PC-9 (cell line): ENCODE data around the gene TCF20. TPM values are rescaled to one million over a fixed set of nuclear protein-coding genes. Genes with fewer than 3 reads are reported as not detected.

Experiments used
- BruUV-seq: library from RNA; stranded (reverse); fragments of 400-500 nt; replicated peaks from 2 replicates; lab custom pipeline; 2021; lab: Mats Ljungman, UMichigan
- CTCF ChIA-PET: fragments of 300-600 bp; sonication (Branson Sonifier 250); formaldehyde crosslinking; loops from one replicate; lab custom pipeline; 2022; ENCODE audit warnings: antibody characterized with exemption; lab: Charles Lee
- POLR2A ChIA-PET: fragments of 300-600 bp; sonication (Branson Sonifier 250); formaldehyde crosslinking; loops from one replicate; lab custom pipeline; 2022; ENCODE audit warnings: antibody characterized with exemption; ENCODE audit not compliant: unreplicated experiment; lab: Charles Lee
- DNase-seq, 2 experiments: peaks; one replicate each; pipeline versions ENCODE4 v3.0.0 to v3.0.0-alpha.2; 2015 to 2022; ENCODE audit warnings: mixed read lengths in 1 of 2
- H2AFZ ChIP-seq: fragments of 200-600 bp; sonication (generic); 2 replicates; pipeline ENCODE4 v1.8.1; 2017; ENCODE audit warnings: antibody characterized with exemption
- H3F3A ChIP-seq: fragments of 200-600 bp; sonication (generic); 2 replicates; pipeline ENCODE4 v1.8.1; 2017; ENCODE audit warnings: antibody characterized with exemption, mild to moderate bottlenecking, low read depth; ENCODE audit not compliant: insufficient read depth
- H3K27ac ChIP-seq: fragments of 200-600 bp; sonication (generic); 2 replicates; pipeline ENCODE4 v1.6.1; 2016; ENCODE audit warnings: mixed run types
- H3K27me3 ChIP-seq: fragments of 200-600 bp; sonication (generic); 2 replicates; pipeline ENCODE4 v1.6.1; 2016; ENCODE audit warnings: low read depth, mixed run types; ENCODE audit not compliant: insufficient read depth
- H3K36me3 ChIP-seq: fragments of 200-600 bp; sonication (generic); 2 replicates; pipeline ENCODE4 v1.6.1; 2016; ENCODE audit warnings: low read depth, mixed run types
- H3K4me1 ChIP-seq: fragments of 200-600 bp; sonication (generic); replicated peaks from 2 replicates; pipeline ENCODE4 v1.6.1; 2016; ENCODE audit warnings: mixed run types; ENCODE audit not compliant: insufficient read depth
- H3K4me2 ChIP-seq: fragments of 200-600 bp; sonication (generic); 2 replicates; pipeline ENCODE4 v1.6.1; 2017; ENCODE audit warnings: mixed run types
- H3K4me3 ChIP-seq: fragments of 200-600 bp; sonication (generic); 2 replicates; pipeline ENCODE4 v1.6.1; 2016; ENCODE audit warnings: mixed run types
- H3K79me2 ChIP-seq: fragments of 200-600 bp; sonication (generic); 2 replicates; pipeline ENCODE4 v1.6.1; 2017; ENCODE audit warnings: low read depth, mixed run types
- H3K9me2 ChIP-seq: fragments of 200-600 bp; sonication (generic); 2 replicates; pipeline ENCODE4 v1.8.1; 2017; ENCODE audit warnings: mild to moderate bottlenecking; ENCODE audit not compliant: insufficient read depth
- H3K9me3 ChIP-seq: fragments of 200-600 bp; sonication (generic); 2 replicates; pipeline ENCODE4 v1.8.1; 2016; ENCODE audit warnings: low read depth; ENCODE audit not compliant: insufficient read depth
- H4K20me1 ChIP-seq: fragments of 200-600 bp; sonication (generic); 2 replicates; pipeline ENCODE4 v1.8.1; 2017; ENCODE audit not compliant: insufficient read depth
- EZH2 ChIP-seq: fragments of 200-600 bp; sonication (generic); IDR thresholded peaks from 2 replicates; pipeline ENCODE4 v1.8.0; 2017; ENCODE audit warnings: antibody characterized with exemption, low read depth
- intact Hi-C: fragments of 100-400 bp; cut with micrococcal nuclease; formaldehyde crosslinking; loops from one replicate; pipeline ENCODE4 v1.10.0; 2022; ENCODE audit not compliant: unreplicated experiment
- total RNA-seq: library from RNA; stranded (reverse); gene quantifications from 2 replicates; pipeline ENCODE4 v1.2.3, GENCODE V29; 2021
- TF ChIP-seq, protein P1 (sequence below): fragments of 200-600 bp; sonication (generic); conservative IDR thresholded peaks from 2 replicates; pipeline ENCODE4 v1.6.1; 2017; ENCODE audit warnings: mixed run types, antibody characterized with exemption, mild to moderate bottlenecking, moderate library complexity

The TCF20 gene
- total RNA-seq, 1 experiment from 2014 or later = 79.1 TPM

DNA sequence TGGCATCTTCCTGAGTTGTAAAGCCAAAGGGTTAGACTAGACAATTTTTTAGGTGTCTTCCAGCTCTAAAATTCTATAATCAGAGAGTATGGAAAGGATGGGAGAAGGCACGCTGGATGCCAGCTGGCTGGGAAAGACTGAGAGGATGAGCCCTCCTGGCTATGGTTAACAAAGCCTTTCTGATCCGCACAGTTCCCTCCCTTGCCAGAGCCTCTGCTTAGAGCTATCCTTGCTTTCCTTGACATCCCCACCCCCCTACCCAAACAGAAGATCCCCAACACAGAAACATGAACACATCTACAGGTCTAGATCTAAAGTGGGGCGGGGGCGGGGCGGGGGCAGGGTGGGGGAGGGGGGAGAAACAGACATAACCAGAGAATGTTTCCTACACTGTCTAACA, 6.5 kb downstream of the TCF20 start:
- H3F3A ChIP-seq = peaks cover 9% of the 10 kb centered on the region; the same call in 1 of the 2 replicates
- no peak for TF ChIP-seq EZH2
- TF ChIP-seq, protein P1, sequence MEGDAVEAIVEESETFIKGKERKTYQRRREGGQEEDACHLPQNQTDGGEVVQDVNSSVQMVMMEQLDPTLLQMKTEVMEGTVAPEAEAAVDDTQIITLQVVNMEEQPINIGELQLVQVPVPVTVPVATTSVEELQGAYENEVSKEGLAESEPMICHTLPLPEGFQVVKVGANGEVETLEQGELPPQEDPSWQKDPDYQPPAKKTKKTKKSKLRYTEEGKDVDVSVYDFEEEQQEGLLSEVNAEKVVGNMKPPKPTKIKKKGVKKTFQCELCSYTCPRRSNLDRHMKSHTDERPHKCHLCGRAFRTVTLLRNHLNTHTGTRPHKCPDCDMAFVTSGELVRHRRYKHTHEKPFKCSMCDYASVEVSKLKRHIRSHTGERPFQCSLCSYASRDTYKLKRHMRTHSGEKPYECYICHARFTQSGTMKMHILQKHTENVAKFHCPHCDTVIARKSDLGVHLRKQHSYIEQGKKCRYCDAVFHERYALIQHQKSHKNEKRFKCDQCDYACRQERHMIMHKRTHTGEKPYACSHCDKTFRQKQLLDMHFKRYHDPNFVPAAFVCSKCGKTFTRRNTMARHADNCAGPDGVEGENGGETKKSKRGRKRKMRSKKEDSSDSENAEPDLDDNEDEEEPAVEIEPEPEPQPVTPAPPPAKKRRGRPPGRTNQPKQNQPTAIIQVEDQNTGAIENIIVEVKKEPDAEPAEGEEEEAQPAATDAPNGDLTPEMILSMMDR = no peak
- no peaks in the 10 kb centered on the region for H3K27me3 ChIP-seq
- H3K27ac ChIP-seq = no peak overlapping the region
- DNase-seq = no peak
- H3K4me3 ChIP-seq = no peak overlapping the region
- H3K79me2 ChIP-seq = peaks cover 98% of the 10 kb centered on the region
- no peak overlapping the region for H3K4me2 ChIP-seq
- H2AFZ ChIP-seq = no peak overlapping the region
- H3K9me2 ChIP-seq = no peaks in the 10 kb centered on the region
- H3K9me3 ChIP-seq = no peaks in the 10 kb centered on the region
- H3K36me3 ChIP-seq = peaks cover 9% of the 10 kb centered on the region; the same call in 1 of the 2 replicates
- BruUV-seq = no TSS peak
- peaks cover 13% of the 10 kb centered on the region for H3K4me1 ChIP-seq
- intact Hi-C loops = no loop called here
- POLR2A ChIA-PET = no interaction called here
- H4K20me1 ChIP-seq = peaks cover 93% of the 10 kb centered on the region
- CTCF ChIA-PET = no interaction called here

DNA sequence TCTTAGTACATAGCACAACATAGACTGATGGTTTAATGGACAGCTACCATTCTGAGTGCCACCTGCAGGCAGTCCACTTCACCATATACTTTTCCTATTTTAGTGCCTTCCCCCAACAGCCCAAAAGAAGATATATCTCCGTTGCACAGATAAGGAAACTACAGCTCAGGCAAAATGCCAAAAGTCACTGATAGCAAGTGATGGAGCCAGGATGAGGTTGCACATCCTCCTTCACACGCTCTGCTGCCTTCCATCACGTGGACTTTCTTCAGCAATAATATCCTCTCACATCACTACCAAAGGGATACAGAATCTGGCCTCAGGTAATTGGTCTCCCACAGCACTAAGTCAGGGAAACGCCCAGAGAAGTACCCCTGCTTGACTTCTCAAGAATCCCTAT, 7.5 kb downstream of the TCF20 start:
- no peak overlapping the region for H2AFZ ChIP-seq
- H3K27ac ChIP-seq = no peak overlapping the region
- peaks cover 9% of the 10 kb centered on the region; the same call in 1 of the 2 replicates for H3K36me3 ChIP-seq
- intact Hi-C loops = no loop called here
- no peaks in the 10 kb centered on the region for H3K9me3 ChIP-seq
- H3K79me2 ChIP-seq = peaks cover 98% of the 10 kb centered on the region
- DNase-seq = no peak
- peaks cover 5% of the 10 kb centered on the region; the same call in 1 of the 2 replicates for H3F3A ChIP-seq
- ChIA-PET CTCF (no interaction called here), POLR2A (interaction anchor here (0.6 to 0.7 kb wide), 2 partner anchors 11 to 719 kb away, joined by 3 to 5 read pairs; no protein-coding TSS in a partner anchor)
- no peaks in the 10 kb centered on the region for H3K9me2 ChIP-seq
- peaks cover 4% of the 10 kb centered on the region; the same call in 1 of the 2 replicates for H3K4me1 ChIP-seq
- no TSS peak for BruUV-seq
- no peak overlapping the region for H3K4me2 ChIP-seq
- no peak for TF ChIP-seq EZH2
- TF ChIP-seq, protein P1 = no peak
- H3K27me3 ChIP-seq = no peaks in the 10 kb centered on the region
- H4K20me1 ChIP-seq = peaks cover 94% of the 10 kb centered on the region
- H3K4me3 ChIP-seq = no peak overlapping the region

DNA sequence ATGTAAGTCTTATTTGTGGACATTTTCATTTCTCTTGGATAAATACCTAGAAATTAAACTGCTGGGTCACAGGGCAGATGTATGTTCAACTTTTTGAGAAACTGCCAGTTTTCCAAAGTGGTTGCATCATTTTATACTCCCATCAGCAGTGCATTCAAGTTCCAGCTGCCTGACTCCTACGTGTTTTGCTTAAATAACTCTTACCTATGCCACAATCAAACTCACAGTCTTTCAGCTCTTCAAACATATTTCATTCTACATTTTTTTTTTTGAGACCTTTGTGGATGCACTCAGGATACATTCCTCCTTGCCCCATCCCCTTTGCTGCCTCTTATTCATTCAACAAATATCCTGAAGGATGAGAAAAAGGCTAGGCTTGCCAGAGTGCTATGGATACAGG, 9.2 kb downstream of the TCF20 start:
- no peaks in the 10 kb centered on the region for H3K27me3 ChIP-seq
- peaks cover 2% of the 10 kb centered on the region; the same call in 1 of the 2 replicates for H3K36me3 ChIP-seq
- H3K4me3 ChIP-seq = no peak overlapping the region
- H3K4me2 ChIP-seq = no peak overlapping the region
- peaks cover 5% of the 10 kb centered on the region; the same call in 1 of the 2 replicates for H3F3A ChIP-seq
- TF ChIP-seq, protein P1 = no peak
- TF ChIP-seq EZH2 = no peak
- H2AFZ ChIP-seq = no peak overlapping the region
- no peaks in the 10 kb centered on the region for H3K9me3 ChIP-seq
- ChIA-PET POLR2A (no interaction called here), CTCF (no interaction called here)
- H3K4me1 ChIP-seq = no peaks in the 10 kb centered on the region
- peaks cover 98% of the 10 kb centered on the region for H3K79me2 ChIP-seq
- no peaks in the 10 kb centered on the region for H3K9me2 ChIP-seq
- no peak overlapping the region for H3K27ac ChIP-seq
- BruUV-seq = no TSS peak
- intact Hi-C loops = no loop called here
- no peak for DNase-seq
- peaks cover 94% of the 10 kb centered on the region for H4K20me1 ChIP-seq
